A549 (cell line): ENCODE measurements around the gene NAT8L.

Experiments
- CHD4 ChIP-seq: fragments of 200-600 bp; sonication (generic); IDR thresholded peaks from 2 replicates; pipeline ENCODE4 v1.6.1; 2016; ENCODE audit warnings: antibody characterized with exemption, mild to moderate bottlenecking, borderline replicate concordance
- CTCF ChIP-seq: fragments of >200 bp; sonication (Bioruptor Twin); formaldehyde crosslinking; IDR thresholded peaks from 3 replicates; pipeline ENCODE4 v1.5.1; 2016
- E2F6 ChIP-seq: IDR thresholded peaks from 2 replicates; pipeline ENCODE4 v1.6.1; 2012; ENCODE audit warnings: low read depth, borderline replicate concordance
- POLR2A ChIP-seq: IDR thresholded peaks from 2 replicates; pipeline ENCODE4 v1.6.1; 2012; ENCODE audit warnings: mild to moderate bottlenecking, low read length
- RAD21 ChIP-seq, 2 experiments: fragments of >200 bp in 1 of 2; sonication (Bioruptor Twin) in 1 of 2; formaldehyde crosslinking in 1 of 2; IDR thresholded peaks in 1 of 2; conservative IDR thresholded peaks in 1 of 2; 2 replicates in 1 of 2; 3 replicates in 1 of 2; pipeline ENCODE4 v1.6.1; 2012 to 2018; ENCODE audit warnings: inconsistent platforms in 1 of 2
- RFX5 ChIP-seq: fragments of 450-650 bp; IDR thresholded peaks from 2 replicates; pipeline ENCODE4 v1.7.1; 2014; ENCODE audit warnings: antibody characterized with exemption, mild to moderate bottlenecking, moderate library complexity
- RNF2 ChIP-seq: fragments of 200-600 bp; sonication (generic); IDR thresholded peaks from 2 replicates; pipeline ENCODE4 v1.6.1; 2016; ENCODE audit warnings: low read depth, mild to moderate bottlenecking, antibody characterized with exemption, moderate library complexity, borderline replicate concordance
- SMC3 ChIP-seq: fragments of >200 bp; sonication (Bioruptor Twin); formaldehyde crosslinking; IDR thresholded peaks from 3 replicates; pipeline ENCODE4 v1.6.1; 2018; ENCODE audit warnings: inconsistent platforms

GRCh38 chr4:2079926-2080325 lies 20.8 kb downstream of the NAT8L start:
- no peak for TF ChIP-seq RFX5
- no peak for TF ChIP-seq RNF2
- no peak for TF ChIP-seq E2F6
- TF ChIP-seq CHD4: no peak
- no peak for TF ChIP-seq CTCF
- TF ChIP-seq RAD21 (conservative IDR thresholded peaks at IDR 0.05 in 1 of 2, IDR thresholded peaks at IDR 0.05 in 1 of 2): no peak
- TF ChIP-seq POLR2A: no peak
- TF ChIP-seq SMC3: no peak
